IPS DF 6.9 (cell line): Measurements from ENCODE around the gene NSMCE1.

Experiments
- DNase-seq: peaks from one replicate; pipeline ENCODE4 v3.0.0-alpha.2; 2013; ENCODE audit warnings: low read depth, low spot score
- H3K27ac ChIP-seq: one replicate; pipeline ENCODE4 v1.5.1; 2013; ENCODE audit warnings: low read length, control low read depth
- H3K27me3 ChIP-seq: 2 replicates; pipeline ENCODE4 v1.6.1; 2013; ENCODE audit warnings: mild to moderate bottlenecking, low read length; ENCODE audit not compliant: control insufficient read depth, insufficient read depth
- H3K36me3 ChIP-seq: 2 replicates; pipeline ENCODE4 v1.6.1; 2013; ENCODE audit warnings: low read length; ENCODE audit not compliant: control insufficient read depth, insufficient read depth
- H3K4me1 ChIP-seq: 2 replicates; pipeline ENCODE4 v1.6.1; 2013; ENCODE audit warnings: low read length; ENCODE audit not compliant: control insufficient read depth, insufficient read depth
- H3K4me3 ChIP-seq: 2 replicates; pipeline ENCODE4 v1.5.1; 2013; ENCODE audit warnings: mild to moderate bottlenecking, low read length
- H3K9me3 ChIP-seq: 2 replicates; pipeline ENCODE4 v1.6.1; 2013; ENCODE audit warnings: low read length, inconsistent platforms; ENCODE audit not compliant: control insufficient read depth, insufficient read depth
- WGBS: extraction: QIAGEN DNeasy Blood & Tissue Kit; methylation state at CpG from one replicate; pipeline ENCODE4 v1.1.7; 2013; ENCODE audit warnings: mixed read lengths, missing lambda C conversion rate; ENCODE audit not compliant: insufficient read length, insufficient coverage; 5-methylcytosine and 5-hydroxymethylcytosine counted together

Gene NSMCE1

DNA sequence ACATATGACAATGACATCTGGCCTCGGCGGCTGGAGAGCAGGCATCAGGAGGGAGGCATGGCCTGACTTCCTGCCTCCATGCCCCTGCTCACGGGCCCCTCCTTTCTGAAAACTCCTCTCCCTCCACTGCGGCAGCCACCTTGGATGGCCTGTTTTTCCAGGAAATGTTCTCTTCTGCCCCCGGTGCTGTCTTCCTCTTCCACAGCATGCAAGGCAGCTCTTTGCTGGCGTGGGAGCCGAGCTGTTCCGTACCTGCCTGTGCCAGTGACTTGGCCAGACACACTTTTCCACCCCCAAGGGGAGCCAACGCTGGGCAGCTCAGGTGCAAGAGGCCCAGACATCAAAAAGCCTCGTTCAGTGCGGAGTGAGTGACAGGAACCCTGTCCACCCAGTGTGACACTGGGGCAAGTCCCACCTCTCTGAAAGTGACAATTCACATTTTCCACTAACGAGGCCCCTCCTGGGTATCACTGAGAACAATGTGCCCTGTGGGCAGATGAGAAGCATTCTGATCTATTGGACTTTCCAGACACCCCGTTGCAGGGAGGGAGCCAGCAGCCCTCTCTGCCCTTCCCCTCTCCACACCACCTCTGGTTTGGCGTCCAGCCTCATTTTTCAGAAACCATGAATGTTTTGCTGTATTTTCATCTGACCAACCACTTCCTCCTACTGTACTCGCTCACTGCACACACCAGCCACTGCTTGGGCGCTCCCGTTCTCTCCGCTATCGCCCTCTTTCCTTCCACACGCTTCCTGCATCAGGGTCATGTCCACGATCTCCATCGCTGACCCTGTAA is 31.2 kb downstream of the NSMCE1 start:
- H3K36me3 ChIP-seq, result no peaks in the 10 kb centered on the region
- H3K4me3 ChIP-seq, result no peak overlapping the region
- WGBS, result no CpG with 5 or more reads among the region's 22 CpGs

DNA sequence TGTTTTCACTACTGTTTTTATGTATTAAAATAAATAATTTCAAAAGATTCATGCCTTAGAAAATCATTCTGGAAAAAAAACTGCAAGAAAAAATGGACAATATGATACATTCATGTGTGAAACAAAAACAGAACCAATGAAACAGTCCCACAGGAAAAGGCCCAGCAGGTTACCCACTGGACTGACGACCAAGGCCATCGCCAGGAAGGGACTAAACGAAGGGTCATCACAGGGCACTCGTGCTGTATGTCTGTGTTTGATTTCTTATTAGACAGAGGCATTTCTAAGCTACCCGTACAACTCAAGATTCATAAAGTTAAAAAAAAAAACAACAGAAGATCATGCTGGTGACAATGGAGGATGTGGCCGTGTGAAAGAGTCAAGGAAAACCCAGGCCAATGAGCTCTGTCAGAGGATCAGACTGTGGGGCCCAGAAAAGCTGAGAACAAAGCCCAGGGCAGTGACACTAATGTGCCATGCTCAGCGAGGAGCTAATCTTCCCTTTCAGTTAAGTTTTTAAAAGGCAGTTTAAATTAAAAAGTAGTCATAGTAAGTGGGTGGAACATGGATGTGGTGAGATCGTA is 31.8 kb downstream of the NSMCE1 start:
- Histone ChIP-seq H3K36me3 (no peaks in the 10 kb centered on the region), H3K4me3 (no peak overlapping the region), H3K9me3 (no peaks in the 10 kb centered on the region), H3K4me1 (no peaks in the 10 kb centered on the region), H3K27ac (no peak overlapping the region), H3K27me3 (no peaks in the 10 kb centered on the region)
- WGBS, result no CpG with 5 or more reads among the region's 8 CpGs
- no peak for DNase-seq

More for the DNA sequence above, 31.2 kb downstream of the NSMCE1 start:
- Histone ChIP-seq H3K27me3 (no peaks in the 10 kb centered on the region), H3K4me1 (no peaks in the 10 kb centered on the region), H3K9me3 (no peaks in the 10 kb centered on the region), H3K27ac (no peak overlapping the region)
- no peak for DNase-seq

DNA sequence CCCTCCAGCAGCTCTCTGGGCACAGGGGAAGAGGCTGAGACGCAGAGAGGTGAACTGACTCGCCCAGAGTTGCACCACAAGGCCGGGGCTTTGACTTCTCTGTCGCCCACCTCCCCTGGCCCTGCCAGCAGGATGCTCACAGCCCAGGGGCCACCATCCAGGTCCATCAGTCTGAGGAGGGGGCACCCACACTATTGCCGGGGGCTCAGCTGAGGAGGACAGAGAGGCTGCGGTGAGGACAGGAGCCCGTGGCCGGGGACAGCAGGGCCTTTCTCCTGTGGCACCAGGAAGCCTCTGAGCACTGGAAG is 32.7 kb downstream of the NSMCE1 start:
- H3K4me1 ChIP-seq, result no peaks in the 10 kb centered on the region
- no CpG with 5 or more reads among the region's 8 CpGs for WGBS
- no peak for DNase-seq
- no peak overlapping the region for H3K27ac ChIP-seq
- H3K27me3 ChIP-seq, result no peaks in the 10 kb centered on the region
- H3K4me3 ChIP-seq, result no peak overlapping the region
- no peaks in the 10 kb centered on the region for H3K9me3 ChIP-seq
- H3K36me3 ChIP-seq, result no peaks in the 10 kb centered on the region

DNA sequence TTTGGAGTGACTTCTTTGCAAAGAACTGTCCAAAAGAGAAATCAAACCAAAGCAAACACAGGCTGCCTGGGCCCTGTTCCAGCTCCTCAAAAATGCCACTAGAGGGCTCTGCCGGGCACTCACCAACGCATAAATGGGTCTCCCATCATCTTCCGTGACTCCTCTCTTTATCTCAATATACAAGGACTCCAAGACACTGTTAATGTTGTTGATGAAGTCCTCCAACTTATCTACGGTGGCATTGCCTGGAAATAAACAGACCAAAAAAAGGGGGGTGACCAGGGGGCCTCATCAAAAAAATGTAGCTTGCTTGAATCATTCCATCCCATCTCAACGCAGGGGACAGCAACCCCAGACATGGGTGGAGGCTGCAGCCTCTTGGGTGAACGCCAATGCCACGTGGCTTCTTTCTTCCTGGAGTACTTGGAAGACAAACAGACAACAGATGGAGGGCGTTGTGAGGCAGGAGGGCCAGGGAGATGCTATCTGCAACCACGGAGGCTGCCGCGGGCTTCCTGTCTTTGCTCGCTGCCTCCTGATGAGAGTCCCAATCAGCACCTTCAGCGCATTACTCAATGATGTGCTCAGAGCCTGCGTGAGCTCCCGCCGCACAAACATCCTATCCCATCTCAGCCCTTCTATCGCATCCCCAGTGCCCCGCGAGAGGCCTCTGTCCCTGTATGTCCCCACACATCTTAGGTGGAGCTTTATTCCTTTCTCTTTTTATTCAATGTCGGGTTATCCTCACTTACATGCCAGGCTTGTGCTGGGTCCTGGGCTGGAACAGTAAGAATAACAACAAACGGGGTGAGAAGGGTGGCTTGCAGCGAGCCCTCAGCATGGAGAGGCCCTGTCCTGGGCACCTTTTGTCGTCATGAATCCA is 33.3 kb downstream of the NSMCE1 start:
- Histone ChIP-seq H3K4me3 (no peak overlapping the region), H3K27ac (no peak overlapping the region), H3K36me3 (no peaks in the 10 kb centered on the region; the same call in 1 of the 2 replicates), H3K4me1 (no peaks in the 10 kb centered on the region), H3K27me3 (no peaks in the 10 kb centered on the region), H3K9me3 (no peaks in the 10 kb centered on the region)
- DNase-seq, result no peak
- WGBS, result no CpG with 5 or more reads among the region's 23 CpGs

DNA sequence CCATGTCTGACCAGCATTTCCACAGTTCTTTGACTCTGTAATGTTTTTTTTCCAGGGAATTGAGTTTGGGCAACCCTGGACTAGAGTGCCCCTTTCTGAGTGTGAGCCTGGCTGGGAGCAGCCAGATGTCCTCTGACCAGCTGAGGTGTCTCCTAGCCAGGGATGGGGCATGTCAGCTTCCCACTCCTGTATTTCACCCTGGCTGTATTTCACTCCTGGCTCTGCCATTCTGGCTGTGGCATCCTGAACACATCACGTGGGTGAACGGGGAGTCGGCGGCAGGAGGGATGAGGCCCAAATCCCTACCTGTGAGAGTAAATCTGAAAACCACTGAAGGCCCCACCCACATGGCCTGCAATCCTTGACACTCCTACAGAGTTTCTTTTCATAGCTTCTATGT is 34.0 kb downstream of the NSMCE1 start:
- no peak overlapping the region for H3K27ac ChIP-seq
- no peak for DNase-seq
- peaks cover 4% of the 10 kb centered on the region; the same call in 1 of the 2 replicates for H3K36me3 ChIP-seq
- H3K4me1 ChIP-seq, result no peaks in the 10 kb centered on the region
- H3K27me3 ChIP-seq, result no peaks in the 10 kb centered on the region
- no peak overlapping the region for H3K4me3 ChIP-seq
- no CpG with 5 or more reads among the region's 4 CpGs for WGBS
- no peaks in the 10 kb centered on the region for H3K9me3 ChIP-seq

DNA sequence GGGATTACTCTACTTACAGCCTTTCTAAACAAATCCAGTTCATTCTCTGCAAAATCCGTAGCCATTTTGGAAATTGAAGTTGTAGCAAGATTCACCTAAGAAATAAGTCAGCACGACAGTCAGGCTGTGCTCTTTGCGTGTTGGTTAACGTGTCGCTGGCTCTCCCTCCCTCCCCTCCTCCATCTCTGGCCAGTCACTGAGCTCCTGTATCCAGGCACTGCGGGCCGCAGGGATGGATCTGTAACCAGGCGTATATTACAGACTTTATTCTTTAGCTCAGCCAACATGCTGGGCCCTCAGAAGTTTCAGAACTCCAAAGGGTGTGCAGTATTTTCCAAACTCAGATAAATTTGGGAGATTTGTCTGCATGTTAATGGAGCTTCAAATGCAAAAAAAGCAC is 34.4 kb downstream of the NSMCE1 start:
- DNase-seq, result no peak
- Histone ChIP-seq H3K27ac (no peak overlapping the region), H3K36me3 (peaks cover 4% of the 10 kb centered on the region; the same call in 1 of the 2 replicates), H3K27me3 (no peaks in the 10 kb centered on the region), H3K4me3 (no peak overlapping the region), H3K9me3 (no peaks in the 10 kb centered on the region), H3K4me1 (no peaks in the 10 kb centered on the region)
- no CpG with 5 or more reads among the region's 8 CpGs for WGBS

DNA sequence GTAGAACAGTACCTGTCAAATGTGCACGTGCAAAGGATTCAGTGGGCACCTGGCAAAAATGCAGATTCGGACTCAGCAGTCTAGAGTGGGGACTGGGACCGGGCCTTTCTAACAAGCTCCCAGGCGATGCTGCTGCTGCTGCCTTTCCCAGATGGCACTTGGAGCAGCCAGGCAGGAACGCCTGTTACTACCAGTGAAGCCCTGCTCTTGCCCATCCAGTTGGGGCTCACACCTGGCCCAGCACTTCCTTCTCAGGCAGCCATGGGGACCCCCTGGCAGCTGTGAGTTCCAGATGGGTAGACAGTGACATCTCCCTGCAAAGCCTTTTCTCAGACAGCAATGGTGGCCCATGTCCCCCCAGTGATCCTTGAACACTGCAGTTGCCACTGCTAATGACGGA is 34.8 kb downstream of the NSMCE1 start:
- Histone ChIP-seq H3K9me3 (no peaks in the 10 kb centered on the region), H3K36me3 (peaks cover 4% of the 10 kb centered on the region; the same call in 1 of the 2 replicates), H3K27ac (no peak overlapping the region), H3K4me3 (no peak overlapping the region), H3K4me1 (no peaks in the 10 kb centered on the region), H3K27me3 (no peaks in the 10 kb centered on the region)
- WGBS, result no CpG with 5 or more reads among the region's 6 CpGs
- DNase-seq, result no peak

DNA sequence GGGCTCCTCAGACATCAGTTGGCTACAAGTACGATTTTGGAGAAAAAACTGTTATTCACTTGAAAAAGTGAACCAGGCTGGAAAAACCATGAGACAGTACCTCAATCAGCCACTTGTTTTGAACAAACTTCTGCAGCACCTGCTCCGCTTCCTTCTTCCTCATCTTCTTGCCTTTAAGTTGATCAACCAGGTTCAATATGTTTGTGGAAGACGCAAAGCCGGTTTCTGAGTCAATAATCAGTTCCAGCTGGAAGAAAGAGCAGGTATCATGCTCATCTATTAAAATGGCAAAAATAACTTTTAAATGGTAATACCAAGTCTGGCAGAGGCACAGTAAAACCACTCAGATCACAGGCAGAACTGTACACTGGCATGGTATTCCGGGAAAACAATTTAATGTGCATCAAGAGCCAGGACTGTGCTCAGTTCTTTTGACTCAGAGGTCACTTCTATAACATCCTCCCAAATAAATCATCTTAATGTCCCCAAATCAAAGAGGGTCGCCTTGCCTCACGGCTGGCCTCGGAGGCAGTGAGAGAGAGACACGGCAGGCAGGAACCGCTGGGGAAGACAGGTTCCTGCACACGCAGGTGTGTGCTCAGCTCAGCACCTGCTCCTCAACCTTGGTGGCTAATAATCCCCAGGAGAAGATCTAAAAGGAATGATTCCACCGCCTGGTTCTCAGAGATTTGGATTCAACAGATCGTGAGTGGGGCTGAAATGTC is 35.5 kb downstream of the NSMCE1 start:
- Histone ChIP-seq H3K36me3 (peaks cover 4% of the 10 kb centered on the region; the same call in 1 of the 2 replicates), H3K27me3 (no peaks in the 10 kb centered on the region), H3K27ac (no peak overlapping the region), H3K4me3 (no peak overlapping the region), H3K9me3 (no peaks in the 10 kb centered on the region), H3K4me1 (no peaks in the 10 kb centered on the region)
- WGBS, result no CpG with 5 or more reads among the region's 13 CpGs
- no peak for DNase-seq

DNA sequence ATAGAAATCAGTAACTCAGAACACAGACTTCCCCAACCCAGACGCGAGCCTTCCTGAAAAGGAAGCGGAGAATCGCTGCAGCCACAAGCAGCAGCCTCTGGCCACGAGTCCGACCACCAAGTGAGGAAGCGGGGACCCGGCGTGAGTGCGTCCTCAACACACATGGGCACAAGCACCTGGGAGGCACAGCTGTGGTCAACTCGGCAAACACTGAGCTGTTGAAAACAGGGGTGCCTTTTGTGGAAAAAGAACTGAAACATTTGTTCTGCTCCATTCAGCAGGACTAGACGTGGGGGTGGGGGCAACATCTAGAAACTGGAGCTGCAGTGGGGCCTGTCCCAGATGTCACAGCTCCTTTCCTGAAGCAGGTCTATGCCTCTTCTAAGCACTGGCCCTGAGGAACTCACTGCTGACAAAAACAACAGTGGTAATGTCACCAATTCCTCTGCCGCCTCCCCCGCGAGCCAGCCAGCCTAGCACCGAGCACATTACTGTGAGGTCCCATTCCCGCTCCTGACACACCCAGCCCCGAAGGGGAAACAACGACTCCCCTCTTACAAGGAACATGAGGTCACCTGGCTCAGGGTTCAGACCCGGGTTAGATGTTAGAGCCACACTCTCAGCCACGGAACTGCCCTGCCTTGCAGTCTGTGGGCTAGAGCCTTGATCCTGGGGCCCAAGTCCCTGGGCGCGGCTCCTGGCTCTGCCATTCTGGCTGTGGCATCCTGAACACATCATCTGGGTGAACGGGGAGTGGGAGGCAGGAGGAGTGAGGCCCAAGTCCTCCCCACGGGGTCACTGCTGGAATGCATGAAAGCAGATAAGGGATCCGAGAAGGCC is 36.3 kb downstream of the NSMCE1 start:
- Histone ChIP-seq H3K27me3 (no peaks in the 10 kb centered on the region), H3K4me1 (no peaks in the 10 kb centered on the region), H3K4me3 (no peak overlapping the region), H3K36me3 (peaks cover 4% of the 10 kb centered on the region; the same call in 1 of the 2 replicates), H3K27ac (no peak overlapping the region), H3K9me3 (no peaks in the 10 kb centered on the region)
- DNase-seq, result no peak
- WGBS, result no CpG with 5 or more reads among the region's 26 CpGs
